Mammary microvascular endothelial cell (primary cell): ENCODE results near the gene MTOR. TPM values are rescaled to one million over a fixed set of nuclear protein-coding genes. Genes with fewer than 3 reads are reported as not detected.

ENCODE experiments used
- total RNA-seq: library from RNA; depleted of rRNA; stranded (reverse); fragments of >200 nt; gene quantifications from 2 replicates; pipeline ENCODE4 v1.2.3, GENCODE V29; 2015

The MTOR gene
- total RNA-seq = 46.5 and 50.9 TPM in 2 replicates

GRCh38 chr1:11262171-11263049 is at the start of gene MTOR:
TSS of gene MTOR (minus strand) at chr1:11262551. CDS start at chr1:11259409, 3,142 bp downstream.

GRCh38 chr1:11272832-11273594 is 10.7 kb upstream of the MTOR start, which contains the start of gene UBIAD1:
TSS of gene UBIAD1 (plus strand) at chr1:11273198. CDS start at chr1:11273532, 334 bp downstream.

GRCh38 chr1:11188858-11189451 is 73.4 kb downstream of the MTOR start, which contains the start of gene ANGPTL7:
TSS of gene ANGPTL7 (plus strand) at chr1:11189355. CDS start at chr1:11189580, 225 bp downstream.

GRCh38 chr1:11099310-11100148 is 162.8 kb downstream of the MTOR start, which contains the start of gene EXOSC10:
TSS of gene EXOSC10 (minus strand) at chr1:11099869. CDS start at chr1:11099831, 38 bp downstream.

GRCh38 chr1:11059968-11060830 is 202.2 kb downstream of the MTOR start, which contains the start of gene SRM:
TSS of gene SRM (minus strand) at chr1:11060018. CDS start at chr1:11059943, 75 bp downstream.

Other genes with a start within 250 kb of the MTOR start
- 48.0 and 66.1 TPM in 2 replicates for gene TARDBP, start 249.9 kb downstream of the MTOR start, total RNA-seq
- not detected in 2 replicates for gene MASP2, start 215.3 kb downstream of the MTOR start, total RNA-seq
- 78.9 and 93.3 TPM in 2 replicates for gene SRM, start 202.5 kb downstream of the MTOR start, total RNA-seq
- gene EXOSC10, start 162.7 kb downstream of the MTOR start, total RNA-seq = 68.7 and 72.2 TPM in 2 replicates
- not detected in 2 replicates for gene ANGPTL7, start 73.2 kb downstream of the MTOR start, total RNA-seq
- gene UBIAD1, start 10.6 kb upstream of the MTOR start, total RNA-seq = 8.8 and 14.0 TPM in 2 replicates
- gene DISP3, start 216.6 kb upstream of the MTOR start, total RNA-seq = 0.05 TPM in 1 of 2 replicates, not detected in the other